GM11168 (cell line): Measurements from ENCODE around the gene RNF138.
"Not testable (repeated sequence)": the region's sequence is repeated elsewhere in the genome, so short reads cannot be mapped to it uniquely, and the experiment has no call there.

Source experiments
- in situ Hi-C: fragments of 300-500 bp; cut with MboI; formaldehyde crosslinking; loops from one replicate; pipeline ENCODE4 v1.12.0; 2022; ENCODE audit warnings: low sequenced_read_pairs; ENCODE audit not compliant: unreplicated experiment

The RNF138 gene

DNA sequence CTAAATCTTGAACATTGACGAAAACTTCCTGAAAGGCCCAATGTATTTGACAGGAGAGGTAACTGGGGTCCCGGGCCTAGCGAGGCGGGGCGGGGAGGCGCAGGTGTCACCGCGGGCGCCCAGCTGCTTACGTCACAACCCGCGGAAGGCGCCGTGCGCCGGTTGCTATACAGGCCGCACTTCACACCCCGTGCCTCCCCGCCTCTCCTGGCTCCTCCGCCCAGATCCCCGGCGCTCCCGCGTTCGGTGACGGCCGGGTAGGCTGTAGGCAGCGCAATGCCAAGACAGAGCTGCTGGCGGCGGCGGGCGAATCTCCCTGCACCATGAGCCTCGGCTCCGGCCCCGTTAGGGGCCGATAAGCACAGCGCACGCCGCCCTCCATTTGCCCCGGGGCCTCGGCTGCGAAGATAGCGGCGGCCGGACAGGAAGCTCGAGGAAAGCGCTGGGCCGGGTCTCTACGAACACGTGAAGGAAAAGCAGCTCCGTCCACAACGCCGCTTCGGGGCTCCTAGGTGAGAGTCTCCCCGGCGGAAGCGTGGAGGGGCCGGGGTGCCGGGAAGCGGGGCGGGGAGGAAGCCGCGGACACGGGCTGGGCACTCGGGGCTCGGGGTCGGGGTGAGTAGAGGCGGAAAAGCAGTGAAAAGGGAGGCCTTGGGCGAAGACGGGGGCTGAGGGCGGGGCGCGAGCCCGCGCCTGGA is at the start of gene RNF138:
Gene RNF138 (plus strand): TSS at position 151 of the 698 bp plus-strand sequence. CDS start 903 bp downstream, outside the sequence.
- in situ Hi-C loops = no loop called here

GRCh38 chr18:32042337-32042736 is 49.3 kb upstream of the RNF138 start:
- in situ Hi-C loops = no loop called here

DNA sequence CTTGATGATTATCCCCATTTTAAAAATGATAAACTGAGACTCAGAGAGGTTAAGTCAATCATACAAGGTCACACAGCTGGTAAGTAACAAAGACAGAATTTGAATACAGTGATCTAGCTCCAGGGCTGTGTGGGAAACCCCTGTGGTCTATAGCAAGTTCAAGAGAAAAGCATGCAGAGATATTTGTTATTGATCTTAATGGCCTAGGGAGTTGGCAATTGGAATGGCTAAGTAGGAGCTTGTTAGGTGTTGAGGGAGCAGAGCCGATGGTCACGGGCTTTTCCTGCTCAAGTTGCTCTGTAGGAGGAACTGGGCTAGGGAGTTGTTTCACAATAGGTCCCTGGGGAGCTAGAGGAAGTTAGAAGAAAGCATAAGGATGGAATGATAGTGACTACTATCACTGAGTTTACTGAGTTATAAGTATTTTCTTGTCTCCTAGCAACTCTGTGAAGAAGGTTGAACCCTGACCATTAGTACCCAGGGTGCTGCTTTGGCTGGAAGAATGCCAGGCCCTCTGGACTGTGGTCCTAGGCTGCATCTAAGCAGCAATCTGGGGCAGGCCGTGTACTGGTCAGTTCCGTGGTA is 43.1 kb upstream of the RNF138 start:
- in situ Hi-C loops = no loop called here

GRCh38 chr18:32049393-32050171 is 42.1 kb upstream of the RNF138 start:
- in situ Hi-C loops = no loop called here

DNA sequence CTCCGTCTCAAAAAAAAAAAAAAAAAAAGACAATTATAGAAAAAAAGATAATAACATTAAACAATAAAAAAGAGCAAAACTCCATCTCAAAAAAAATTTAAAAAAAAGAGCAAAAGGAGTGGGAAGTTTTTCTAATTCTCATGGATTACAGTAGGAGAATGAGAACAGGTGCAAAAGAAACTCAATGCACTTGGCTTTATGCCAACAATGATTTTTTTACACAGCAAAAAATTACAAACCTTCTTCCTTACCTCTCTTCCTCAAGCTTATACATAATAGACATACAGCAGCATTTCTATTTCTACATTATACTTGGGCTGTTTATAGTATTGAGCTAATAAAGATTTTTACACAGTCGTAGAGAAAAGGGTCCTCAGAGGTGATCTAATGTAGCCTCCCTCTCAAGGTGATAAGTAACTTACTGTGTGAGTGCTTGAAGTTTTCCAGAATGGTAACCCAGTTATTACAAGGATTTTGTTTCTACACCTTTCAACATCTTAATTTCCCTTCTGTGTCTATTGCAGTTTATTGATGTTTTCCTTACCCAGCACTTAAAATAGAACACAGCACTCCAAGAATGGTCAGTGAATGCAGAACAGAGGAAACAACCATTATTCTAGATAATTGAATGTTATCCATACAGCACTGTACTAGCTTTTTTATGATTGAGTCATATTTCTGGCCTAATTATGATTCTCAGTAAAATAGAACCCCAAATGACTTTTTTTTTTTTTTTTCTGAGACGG is 34.9 kb upstream of the RNF138 start:
- in situ Hi-C loops = no loop called here

DNA sequence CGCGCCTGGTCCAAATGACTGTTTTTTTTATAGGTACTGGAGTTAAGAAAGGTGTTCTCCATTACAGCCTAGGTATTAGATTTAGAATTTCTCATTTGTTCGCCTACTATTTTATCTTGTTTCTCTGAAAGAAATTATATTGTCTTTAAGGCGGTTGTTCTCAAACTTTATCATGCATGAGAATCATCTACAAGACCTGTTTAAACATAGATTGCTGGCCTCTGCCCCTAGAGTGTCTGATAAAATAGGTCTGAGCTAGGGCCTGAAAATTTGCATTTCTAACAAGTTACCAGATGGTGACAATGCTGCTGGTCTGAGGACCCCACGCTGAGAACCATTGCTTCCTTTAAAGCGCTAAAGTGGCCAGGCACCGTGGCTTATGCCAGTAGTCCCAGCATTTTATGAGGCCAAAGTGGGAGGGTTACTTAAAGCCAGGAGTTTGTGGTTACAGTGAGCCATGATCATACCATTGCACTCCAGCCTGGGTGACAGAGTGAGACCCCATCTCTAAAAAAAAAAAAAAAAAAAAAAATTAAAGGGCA is 34.0 kb upstream of the RNF138 start:
- in situ Hi-C loops = no loop called here

DNA sequence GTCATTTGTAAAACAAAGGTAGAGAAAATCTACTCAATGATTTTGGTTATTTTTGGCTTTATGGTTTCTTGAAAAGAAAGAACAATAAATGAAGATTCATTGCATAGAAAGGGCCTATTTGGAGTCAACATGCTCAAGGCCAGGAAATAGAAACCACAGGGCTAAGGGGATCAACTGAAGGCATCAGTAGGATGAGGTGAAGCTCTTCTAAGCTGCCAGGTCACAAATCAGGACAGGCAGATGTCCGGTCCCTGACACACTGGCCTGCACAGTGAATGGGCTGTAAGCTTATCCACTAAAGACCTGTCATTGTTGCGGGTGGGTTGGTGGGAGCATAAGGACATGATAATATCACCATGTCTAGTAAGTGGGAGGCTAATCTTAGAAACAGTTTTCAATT is 31.6 kb upstream of the RNF138 start:
- in situ Hi-C loops = no loop called here

- in situ Hi-C loops = no loop called here
These were observed 24.1 kb upstream of the RNF138 start for GRCh38 chr18:32067375-32068167.

DNA sequence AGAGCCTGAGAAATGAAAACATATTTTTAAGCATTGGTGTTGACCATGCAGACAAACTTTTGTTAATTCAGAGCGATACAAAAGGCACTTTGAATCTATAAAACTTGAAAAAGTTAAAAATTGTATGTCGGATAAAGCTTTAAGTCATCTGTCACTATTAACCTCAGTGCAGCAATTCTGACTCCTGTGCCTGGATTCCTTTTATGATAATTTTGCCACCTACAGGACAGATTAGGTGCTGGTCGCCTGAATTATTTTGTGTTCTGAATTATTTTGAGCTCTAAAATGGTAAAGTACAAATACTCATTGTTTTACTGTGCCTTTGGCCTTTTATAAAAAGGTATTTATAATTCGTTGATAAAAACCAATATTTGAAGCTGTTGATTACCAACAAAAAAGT is 19.4 kb upstream of the RNF138 start:
- in situ Hi-C loops = no loop called here

DNA sequence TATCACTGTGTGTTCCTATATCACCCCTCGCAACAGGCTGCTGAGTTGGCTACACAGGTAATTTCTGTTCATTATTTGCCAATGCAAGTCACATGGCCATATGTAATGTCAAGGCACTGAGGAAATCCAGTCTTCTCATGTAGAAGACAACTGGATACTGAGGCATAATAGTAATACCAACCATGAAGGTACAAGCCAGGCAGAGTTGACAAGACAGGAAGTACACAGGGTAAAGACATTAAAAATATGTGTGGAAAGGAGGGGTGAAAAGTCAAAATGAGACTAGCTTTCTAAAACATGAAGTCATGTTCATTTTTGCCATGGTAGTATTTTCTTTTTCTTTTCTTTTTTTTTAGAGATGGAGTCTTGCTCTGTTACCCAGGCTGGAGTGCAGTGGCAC is 17.5 kb upstream of the RNF138 start:
- in situ Hi-C loops = no loop called here

DNA sequence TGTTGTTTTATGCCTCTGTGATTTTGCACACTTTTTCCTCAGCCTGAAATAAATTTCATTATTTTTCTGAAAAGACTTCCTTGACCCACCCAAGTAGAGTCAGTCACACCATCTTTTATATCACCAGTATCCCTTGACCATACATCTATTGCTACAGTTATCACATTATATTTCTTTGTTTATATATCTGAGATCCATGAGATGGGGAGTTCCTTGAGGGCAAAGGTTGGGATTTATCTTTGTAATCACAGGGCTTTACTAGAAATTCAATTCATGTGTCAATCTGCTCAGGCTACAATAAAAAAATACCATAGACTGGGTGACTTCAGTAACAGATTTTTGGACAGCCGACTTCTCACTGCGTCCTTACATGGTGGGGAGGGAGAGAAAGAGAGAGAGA is 12.8 kb upstream of the RNF138 start:
- in situ Hi-C loops = no loop called here

GRCh38 chr18:32081881-32082280 is 9.8 kb upstream of the RNF138 start:
- in situ Hi-C loops = no loop called here

DNA sequence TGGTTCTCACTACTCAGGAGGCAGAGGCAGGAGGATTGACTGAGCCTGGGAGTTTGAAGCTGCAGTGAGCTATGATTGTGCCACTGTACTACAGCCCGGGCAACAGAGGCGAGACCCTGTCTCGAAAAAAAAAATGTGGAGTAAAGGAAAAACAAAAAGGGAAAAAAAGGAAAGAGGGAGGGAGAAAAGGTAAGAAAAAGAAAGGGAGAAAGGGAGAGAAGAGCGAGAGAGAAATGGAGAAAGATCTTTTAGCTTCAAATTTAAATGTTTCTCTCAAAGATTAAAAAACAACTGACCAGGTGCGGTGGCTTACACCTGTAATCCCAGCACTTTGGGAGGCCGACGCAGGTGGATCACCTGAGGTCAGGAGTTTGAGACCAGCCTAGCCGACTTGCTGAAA is 7.9 kb upstream of the RNF138 start:
- in situ Hi-C loops = no loop called here

DNA sequence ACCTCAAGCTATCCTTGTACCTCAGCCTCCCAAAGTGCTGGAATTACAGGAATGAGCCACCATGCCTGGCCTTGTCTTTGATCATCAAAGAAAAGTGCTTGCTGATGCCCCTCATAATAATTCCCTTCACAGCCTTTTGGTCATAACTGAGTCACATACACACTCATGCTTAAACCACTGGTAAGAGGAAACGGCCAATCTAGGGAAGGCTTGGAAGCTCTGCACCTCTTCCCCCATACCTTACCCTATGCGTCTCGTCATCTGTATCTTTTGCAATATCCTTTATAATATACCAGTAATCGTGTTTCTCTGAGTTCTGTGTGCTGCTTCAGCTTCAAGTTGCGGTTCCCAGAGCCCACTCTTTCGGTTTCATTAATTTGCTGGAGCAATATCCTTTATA is 4.8 kb upstream of the RNF138 start:
- in situ Hi-C loops = no loop called here

GRCh38 chr18:32090831-32091230 is 843 bp upstream of the RNF138 start:
- in situ Hi-C loops = not testable (repeated sequence)

- in situ Hi-C loops = no loop called here
These were observed 350 bp upstream of the RNF138 start for GRCh38 chr18:32091325-32091723.

GRCh38 chr18:32092422-32093101 is 888 bp downstream of the RNF138 start:
- in situ Hi-C loops = no loop called here

DNA sequence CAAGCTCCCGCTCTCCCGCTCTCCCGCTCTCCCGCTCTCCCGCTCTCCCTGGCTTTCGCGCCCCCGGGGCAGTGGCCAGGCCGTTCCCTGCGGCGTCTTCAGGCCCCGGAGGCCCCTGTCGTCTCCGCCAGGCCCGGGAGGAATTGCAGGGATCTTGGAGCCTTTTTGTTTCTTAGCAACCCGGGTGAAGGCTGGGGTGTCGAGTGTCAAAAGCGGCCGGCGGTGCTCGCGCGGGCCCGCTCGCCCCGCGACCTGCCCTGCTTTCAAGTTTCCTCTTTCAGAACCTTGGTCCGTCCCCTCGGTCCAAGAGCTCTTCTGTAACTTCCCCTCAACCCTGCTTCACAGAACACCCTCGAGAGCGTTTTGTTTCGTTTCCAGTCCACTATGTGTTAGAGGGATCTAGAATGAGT is 1.4 kb downstream of the RNF138 start:
- in situ Hi-C loops = no loop called here

DNA sequence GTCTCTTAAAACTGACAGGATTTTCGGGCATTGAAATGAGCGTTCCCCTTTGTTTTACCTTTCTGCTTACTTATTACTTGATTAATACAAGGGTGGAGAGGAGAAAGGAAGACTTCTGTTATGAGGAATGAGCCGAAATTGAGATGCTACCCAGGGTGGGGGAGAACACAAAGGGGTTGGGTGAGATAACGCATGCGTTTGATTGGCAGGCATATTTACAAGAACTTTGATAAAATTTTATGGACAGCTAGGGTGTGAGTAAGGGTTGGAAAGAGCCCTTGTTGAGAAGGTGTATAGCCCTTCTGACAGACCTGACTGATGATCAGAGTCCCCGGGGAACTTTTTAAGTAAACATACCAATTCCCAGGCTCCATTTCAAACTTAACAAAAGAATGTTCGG is 1.8 kb downstream of the RNF138 start:
- in situ Hi-C loops = no loop called here
